OCI-LY7 (cell line): Measurements from ENCODE around the gene ESRP2.

Source experiments
- EZH2phosphoT487 ChIP-seq: fragments of 200-600 bp; sonication (generic); IDR thresholded peaks from 2 replicates; pipeline ENCODE4 v1.6.1; 2018; ENCODE audit warnings: low read depth, borderline replicate concordance, mild to moderate bottlenecking, mixed run types, antibody characterized with exemption, low read length, moderate library complexity, mixed read lengths
- TF ChIP-seq, protein P1 (sequence below): fragments of 200-600 bp; sonication (generic); conservative IDR thresholded peaks from 2 replicates; pipeline ENCODE4 v1.5.1; 2014; ENCODE audit warnings: mild to moderate bottlenecking, antibody characterized with exemption, low read length, moderate library complexity, mixed read lengths

DNA sequence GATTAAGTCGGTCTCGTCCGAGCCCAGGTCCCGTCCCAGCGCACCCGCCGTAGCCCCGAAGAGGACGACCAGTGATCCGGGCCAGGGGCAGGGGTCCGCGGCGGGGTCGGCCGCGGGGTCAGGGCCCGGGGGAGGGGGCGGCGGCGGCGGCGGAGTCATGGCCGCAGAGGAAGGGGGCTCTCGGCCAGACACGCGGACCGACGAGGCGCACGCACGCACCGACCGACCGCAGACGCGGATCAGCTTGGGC lies at the start of gene ESRP2:
- TF ChIP-seq, protein P1, sequence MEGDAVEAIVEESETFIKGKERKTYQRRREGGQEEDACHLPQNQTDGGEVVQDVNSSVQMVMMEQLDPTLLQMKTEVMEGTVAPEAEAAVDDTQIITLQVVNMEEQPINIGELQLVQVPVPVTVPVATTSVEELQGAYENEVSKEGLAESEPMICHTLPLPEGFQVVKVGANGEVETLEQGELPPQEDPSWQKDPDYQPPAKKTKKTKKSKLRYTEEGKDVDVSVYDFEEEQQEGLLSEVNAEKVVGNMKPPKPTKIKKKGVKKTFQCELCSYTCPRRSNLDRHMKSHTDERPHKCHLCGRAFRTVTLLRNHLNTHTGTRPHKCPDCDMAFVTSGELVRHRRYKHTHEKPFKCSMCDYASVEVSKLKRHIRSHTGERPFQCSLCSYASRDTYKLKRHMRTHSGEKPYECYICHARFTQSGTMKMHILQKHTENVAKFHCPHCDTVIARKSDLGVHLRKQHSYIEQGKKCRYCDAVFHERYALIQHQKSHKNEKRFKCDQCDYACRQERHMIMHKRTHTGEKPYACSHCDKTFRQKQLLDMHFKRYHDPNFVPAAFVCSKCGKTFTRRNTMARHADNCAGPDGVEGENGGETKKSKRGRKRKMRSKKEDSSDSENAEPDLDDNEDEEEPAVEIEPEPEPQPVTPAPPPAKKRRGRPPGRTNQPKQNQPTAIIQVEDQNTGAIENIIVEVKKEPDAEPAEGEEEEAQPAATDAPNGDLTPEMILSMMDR: no peak
- TF ChIP-seq EZH2phosphoT487: no peak
